Spinal cord (tissue), 10 donors: ENCODE measurements around the gene CACNA1D. TPM values are rescaled to one million over a fixed set of nuclear protein-coding genes. Genes with fewer than 3 reads are reported as not detected.

ENCODE experiments used
- DNase-seq, 6 donors: peaks; one replicate each; pipeline versions ENCODE4 v3.0.0 to v3.0.0-alpha.2; 2013 to 2015; ENCODE audit warnings: low spot score in 6 of 6, low read depth in 4 of 6
- H3K27ac ChIP-seq: one replicate; pipeline ENCODE4 v1.5.1; 2013; ENCODE audit warnings: low read depth, low read length, control low read depth
- H3K27me3 ChIP-seq: one replicate; pipeline ENCODE4 v1.6.1; 2013; ENCODE audit warnings: low read length; ENCODE audit not compliant: control insufficient read depth, insufficient read depth
- H3K36me3 ChIP-seq: one replicate; pipeline ENCODE4 v1.6.1; 2013; ENCODE audit warnings: low read length; ENCODE audit not compliant: control insufficient read depth, insufficient read depth
- H3K4me1 ChIP-seq: one replicate; pipeline ENCODE4 v1.6.1; 2013; ENCODE audit warnings: low read length; ENCODE audit not compliant: control insufficient read depth, insufficient read depth
- H3K4me3 ChIP-seq: one replicate; pipeline ENCODE4 v1.5.1; 2013; ENCODE audit warnings: low read depth, low read length, control low read depth
- H3K9me3 ChIP-seq: one replicate; pipeline ENCODE4 v1.6.1; 2013; ENCODE audit warnings: low read length; ENCODE audit not compliant: control insufficient read depth, insufficient read depth
- WGBS: methylation state at CpG from one replicate; pipeline ENCODE4 v1.1.5; 2013; ENCODE audit warnings: missing lambda C conversion rate; ENCODE audit not compliant: insufficient coverage; 5-methylcytosine and 5-hydroxymethylcytosine counted together
- polyA plus RNA-seq, 2 donors: library from polyadenylated mRNA; unstranded; fragments of 120-200 nt; gene quantifications; one replicate each; pipeline ENCODE4 v1.2.1, GENCODE V29; 2013; ENCODE audit not compliant: insufficient read length in 2 of 2
- total RNA-seq, 2 donors: library from RNA; depleted of rRNA in 1 of 2; stranded (reverse); fragments of 120-200 nt in 1 of 2; fragments of >200 nt in 1 of 2; gene quantifications; one replicate each; pipeline versions ENCODE4 v1.2.3 to v1.2.4, GENCODE V29; 2013 to 2014
- donor health status: healthy.

The CACNA1D gene
- total and polyA plus RNA-seq, 4 donors: 14.1 to 37.5 (median 24.4) TPM

- no peak overlapping the region for H3K4me3 ChIP-seq
Measured at GRCh38 chr3:53491276-53491675, 3.1 kb upstream of the CACNA1D start.

GRCh38 chr3:53493595-53493962, 832 bp upstream of the CACNA1D start:
- Histone ChIP-seq H3K9me3 (no peaks in the 10 kb centered on the region), H3K27me3 (peaks cover 3% of the 10 kb centered on the region), H3K4me1 (peaks cover 20% of the 10 kb centered on the region), H3K4me3 (peak overlapping the region; percentile 49), H3K36me3 (no peaks in the 10 kb centered on the region), H3K27ac (peak overlapping the region; percentile 62)
- 9% methylated on average over 8 of the region's 13 CpGs for WGBS
- DNase-seq: peak in 1 of 6 donors; percentile 62

More at GRCh38 chr3:53491276-53491675, 3.1 kb upstream of the CACNA1D start:
- no peak overlapping the region for H3K27ac ChIP-seq
- no peaks in the 10 kb centered on the region for H3K9me3 ChIP-seq
- peaks cover 20% of the 10 kb centered on the region for H3K4me1 ChIP-seq
- H3K36me3 ChIP-seq: no peaks in the 10 kb centered on the region
- DNase-seq: no peak
- 83% methylated on average over 6 of the region's 6 CpGs for whole genome bisulfite sequencing
- peaks cover 3% of the 10 kb centered on the region for H3K27me3 ChIP-seq

GRCh38 chr3:53495146-53495519, 722 bp downstream of the CACNA1D start:
- peaks cover 3% of the 10 kb centered on the region for H3K27me3 ChIP-seq
- WGBS: 0% methylated on average over 20 of the region's 27 CpGs
- H3K27ac ChIP-seq: peak overlapping the region; percentile 67
- H3K36me3 ChIP-seq: no peaks in the 10 kb centered on the region
- DNase-seq: peak in 1 of 6 donors; percentile 61
- H3K4me3 ChIP-seq: peak overlapping the region; percentile 71
- H3K9me3 ChIP-seq: no peaks in the 10 kb centered on the region
- H3K4me1 ChIP-seq: peaks cover 20% of the 10 kb centered on the region

GRCh38 chr3:53495520-53496391, 1.3 kb downstream of the CACNA1D start:
- peak in 2 of 6 donors; percentile 66 to 68 for DNase-seq
- 3% methylated on average over 55 of the region's 57 CpGs for WGBS
- Histone ChIP-seq H3K4me1 (peaks cover 20% of the 10 kb centered on the region), H3K9me3 (no peaks in the 10 kb centered on the region), H3K36me3 (no peaks in the 10 kb centered on the region), H3K27me3 (peaks cover 3% of the 10 kb centered on the region), H3K27ac (peak overlapping the region; percentile 67), H3K4me3 (peak overlapping the region; percentile 71)

GRCh38 chr3:53496392-53496670, 1.9 kb downstream of the CACNA1D start:
- 64% methylated on average over 2 of the region's 2 CpGs for WGBS
- no peaks in the 10 kb centered on the region for H3K36me3 ChIP-seq
- H3K4me1 ChIP-seq: peaks cover 20% of the 10 kb centered on the region
- H3K9me3 ChIP-seq: no peaks in the 10 kb centered on the region
- peaks cover 3% of the 10 kb centered on the region for H3K27me3 ChIP-seq
- peak in 1 of 6 donors; percentile 57 for DNase-seq
- H3K4me3 ChIP-seq: peak overlapping the region; percentile 71
- H3K27ac ChIP-seq: no peak overlapping the region

DNA sequence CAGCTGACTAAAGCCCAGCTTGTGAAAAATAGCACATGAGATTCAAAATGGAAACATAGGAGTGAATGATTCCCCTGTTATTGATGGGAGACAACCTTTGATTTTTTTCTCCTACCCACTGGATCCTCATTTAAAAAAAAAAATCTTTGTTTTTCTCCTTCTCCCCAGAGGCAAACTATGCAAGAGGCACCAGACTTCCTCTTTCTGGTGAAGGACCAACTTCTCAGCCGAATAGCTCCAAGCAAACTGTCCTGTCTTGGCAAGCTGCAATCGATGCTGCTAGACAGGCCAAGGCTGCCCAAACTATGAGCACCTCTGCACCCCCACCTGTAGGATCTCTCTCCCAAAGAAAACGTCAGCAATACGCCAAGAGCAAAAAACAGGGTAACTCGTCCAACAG, 2.6 kb downstream of the CACNA1D start:
- peaks cover 3% of the 10 kb centered on the region for H3K27me3 ChIP-seq
- no peaks in the 10 kb centered on the region for H3K36me3 ChIP-seq
- no peak overlapping the region for H3K4me3 ChIP-seq
- H3K4me1 ChIP-seq: peaks cover 20% of the 10 kb centered on the region
- H3K27ac ChIP-seq: no peak overlapping the region
- no peaks in the 10 kb centered on the region for H3K9me3 ChIP-seq
- whole genome bisulfite sequencing: 63% methylated on average over 2 of the region's 5 CpGs
- no peak for DNase-seq

- H3K4me3 ChIP-seq: no peak overlapping the region
- H3K27me3 ChIP-seq: peaks cover 3% of the 10 kb centered on the region
- peaks cover 15% of the 10 kb centered on the region for H3K4me1 ChIP-seq
- no peak for DNase-seq
- 37% methylated on average over 6 of the region's 8 CpGs for WGBS
- H3K27ac ChIP-seq: peak overlapping the region; percentile 8
- no peaks in the 10 kb centered on the region for H3K36me3 ChIP-seq
- no peaks in the 10 kb centered on the region for H3K9me3 ChIP-seq
Measured at GRCh38 chr3:53498806-53499641, 4.6 kb downstream of the CACNA1D start.

DNA sequence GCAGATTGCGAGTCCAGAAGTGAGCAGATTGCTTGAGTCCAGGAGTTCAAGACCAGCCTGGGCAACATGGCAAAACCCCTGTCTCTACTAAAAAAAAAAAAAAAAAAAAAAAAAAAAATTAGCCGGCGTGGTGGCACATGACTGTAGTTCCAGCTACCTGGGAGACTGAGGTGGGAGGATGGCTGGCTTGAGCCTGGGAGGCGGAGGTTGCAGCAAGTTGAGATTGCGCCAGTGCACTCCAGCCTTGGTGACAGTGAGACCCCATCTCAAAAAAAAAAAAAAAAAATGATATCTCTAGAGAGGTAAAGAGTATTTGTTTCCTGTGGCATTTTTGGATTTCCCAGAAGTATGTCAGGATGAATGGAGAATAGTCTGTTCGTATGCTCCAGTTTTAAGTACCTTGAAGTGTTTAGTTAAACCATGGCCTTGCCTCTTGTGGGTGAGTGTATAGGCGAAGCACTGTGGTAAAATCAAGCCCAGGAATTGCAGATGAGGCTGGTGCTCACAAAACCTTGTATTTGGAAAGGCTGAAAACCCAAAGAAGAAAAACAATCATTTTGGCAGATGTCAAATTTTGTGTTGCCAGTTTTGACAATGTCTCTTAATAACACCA, 5.9 kb downstream of the CACNA1D start:
- Histone ChIP-seq H3K9me3 (no peaks in the 10 kb centered on the region), H3K4me1 (peaks cover 10% of the 10 kb centered on the region), H3K4me3 (no peak overlapping the region), H3K27me3 (peaks cover under 1% of the 10 kb centered on the region), H3K27ac (no peak overlapping the region), H3K36me3 (no peaks in the 10 kb centered on the region)
- 90% methylated on average over 2 of the region's 7 CpGs for WGBS
- DNase-seq: no peak

DNA sequence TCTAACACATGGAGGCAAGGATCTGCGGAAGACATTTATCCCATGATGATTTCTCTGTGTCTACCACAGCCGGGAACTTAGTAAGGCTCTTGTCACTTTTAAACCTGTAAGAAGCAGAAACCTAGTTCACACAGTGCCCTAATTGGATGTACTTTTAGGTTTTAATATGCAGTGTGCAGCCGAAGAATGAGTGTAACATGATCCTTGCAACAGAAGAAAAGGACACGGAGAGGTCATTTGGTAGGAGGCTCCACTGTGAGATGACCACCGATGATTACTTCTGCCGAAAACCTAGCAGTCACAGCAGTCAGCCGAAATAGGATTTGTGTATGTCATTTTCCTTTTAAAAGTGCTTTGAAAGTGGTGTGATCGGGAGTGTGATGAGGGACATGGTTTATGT, 6.8 kb downstream of the CACNA1D start:
- no peak overlapping the region for H3K4me3 ChIP-seq
- peaks cover 1% of the 10 kb centered on the region for H3K4me1 ChIP-seq
- H3K27me3 ChIP-seq: no peaks in the 10 kb centered on the region
- no peak for DNase-seq
- H3K36me3 ChIP-seq: no peaks in the 10 kb centered on the region
- WGBS: 41% methylated on average over 6 of the region's 8 CpGs
- H3K27ac ChIP-seq: no peak overlapping the region
- no peaks in the 10 kb centered on the region for H3K9me3 ChIP-seq
